K562 (cell line): ENCODE measurements around the gene LRP1. TPM values are rescaled to one million over a fixed set of nuclear protein-coding genes. Genes with fewer than 3 reads are reported as not detected.
A peak's percentile ranks its signal among the peaks of the same experiment; 100 is the strongest.

Experiments used
- ATAC-seq: fragments of 200-7000 bp; cut with Tn5 transposase; 3 replicates; pipeline ENCODE4 v1.9.1; 2020; ENCODE audit warnings: moderate library complexity
- BruUV-seq: library from RNA; stranded (reverse); fragments of 400-500 nt; replicated peaks from 2 replicates; lab custom pipeline; 2021; lab: Mats Ljungman, UMichigan
- CTCF ChIA-PET: fragments of 300-600 bp; formaldehyde crosslinking; extraction: SDS; loops from one replicate; lab custom pipeline; 2021; ENCODE audit warnings: low intra/inter-chr PET ratio; lab: Yijun Ruan, JAX
- POLR2A ChIA-PET: fragments of 300-600, 350-650 bp; sonication (Branson Sonifier 250); formaldehyde crosslinking; extraction: SDS; loops from one replicate; lab custom pipeline; 2021; ENCODE audit warnings: antibody characterized with exemption, inconsistent platforms; lab: Yijun Ruan, JAX
- DNase-seq, 4 experiments: peaks; one replicate each; pipeline versions ENCODE4 v3.0.0 to v3.0.0-alpha.2; 2011 to 2018; ENCODE audit warnings: low spot score in 3 of 4, mixed read lengths in 3 of 4; ENCODE audit errors: extremely low read depth in 1 of 4
- FAIRE-seq: peaks from 2 replicates; lab custom pipeline; 2011; peaks lifted over from hg19 to GRCh38; lab: Jason Lieb, UNC
- H2AFZ ChIP-seq: 2 replicates; pipeline ENCODE4 v1.6.0; 2011; ENCODE audit warnings: low read depth, low read length, control low read depth, inconsistent platforms
- H3K27ac ChIP-seq: fragments of 200-600 bp; 3 replicates; pipeline ENCODE4 v1.8.0; 2011; ENCODE audit warnings: low read depth, mild to moderate bottlenecking, control low read depth, inconsistent platforms, low read length, moderate library complexity, mixed read lengths; ENCODE audit errors: extremely low read depth
- H3K27me3 ChIP-seq, 2 experiments: fragments of 300-600 bp in 1 of 2; 2 replicates in 1 of 2; 3 replicates in 1 of 2; pipeline versions ENCODE4 v1.6.0 to v1.8.0; 2011; ENCODE audit warnings: inconsistent platforms in 2 of 2, low read length in 2 of 2, mild to moderate bottlenecking in 1 of 2, mixed read lengths in 1 of 2, moderate library complexity in 1 of 2; ENCODE audit not compliant: control insufficient read depth in 2 of 2, insufficient read depth in 2 of 2
- H3K36me3 ChIP-seq: fragments of 300-600 bp; 3 replicates; pipeline ENCODE4 v1.8.0; 2011; ENCODE audit warnings: mild to moderate bottlenecking, low read length, inconsistent platforms; ENCODE audit not compliant: control insufficient read depth, insufficient read depth
- H3K4me1 ChIP-seq, 2 experiments: fragments of 200-600 bp in 1 of 2; replicated peaks in 1 of 2; 2 replicates in 1 of 2; 3 replicates in 1 of 2; pipeline versions ENCODE4 v1.5.1 to v1.8.0; 2011; ENCODE audit warnings: inconsistent platforms in 2 of 2, low read length in 2 of 2, mild to moderate bottlenecking in 1 of 2, mixed read lengths in 1 of 2, moderate library complexity in 1 of 2; ENCODE audit not compliant: control insufficient read depth in 2 of 2, insufficient read depth in 2 of 2
- H3K4me2 ChIP-seq: 2 replicates; pipeline ENCODE4 v1.6.1; 2011; ENCODE audit warnings: low read length, control low read depth, inconsistent platforms, mixed read lengths; ENCODE audit not compliant: insufficient read depth
- H3K4me3 ChIP-seq: fragments of 200-600 bp; sonication (generic), shearing (Covaris generic); 2 replicates; pipeline ENCODE4 v1.5.1; 2016; ENCODE audit warnings: control low read depth, inconsistent platforms
- H3K79me2 ChIP-seq: fragments of 200-600 bp; 3 replicates; pipeline ENCODE4 v1.8.0; 2011; ENCODE audit warnings: low read length, inconsistent platforms; ENCODE audit not compliant: control insufficient read depth, insufficient read depth
- H3K9ac ChIP-seq, 2 experiments: 2 replicates each; pipeline versions ENCODE4 v1.6.0 to v1.6.1; 2011; ENCODE audit warnings: low read depth in 2 of 2, low read length in 2 of 2, control low read depth in 1 of 2, inconsistent platforms in 1 of 2, mild to moderate bottlenecking in 1 of 2, mixed read lengths in 1 of 2; ENCODE audit not compliant: insufficient read depth in 1 of 2
- H3K9me1 ChIP-seq: one replicate; pipeline ENCODE4 v1.6.0; 2011; ENCODE audit warnings: inconsistent platforms, mild to moderate bottlenecking, low read length, moderate library complexity; ENCODE audit not compliant: control insufficient read depth, insufficient read depth
- H3K9me3 ChIP-seq: replicated peaks from 2 replicates; pipeline ENCODE4 v1.5.1; 2011; ENCODE audit warnings: low read depth, low read length, inconsistent platforms; ENCODE audit not compliant: control insufficient read depth, insufficient read depth
- H4K20me1 ChIP-seq: replicated peaks from 2 replicates; pipeline ENCODE4 v1.6.1; 2011; ENCODE audit warnings: low read length, inconsistent platforms, mixed read lengths; ENCODE audit not compliant: control insufficient read depth, insufficient read depth
- WGBS: fragments of 100-300 bp; shearing (Covaris generic); methylation state at CpG from one replicate; pipeline ENCODE4 v1.1.6; 2016; ENCODE audit warnings: low coverage, mixed read lengths; ENCODE audit not compliant: insufficient coverage; ENCODE audit errors: missing lambda C conversion rate; 5-methylcytosine and 5-hydroxymethylcytosine counted together
- in situ Hi-C: fragments of 300-500 bp; cut with MboI; formaldehyde crosslinking; loops from 4 replicates; pipeline ENCODE4 v1.15.0; 2018; ENCODE audit warnings: inconsistent platforms, mixed read lengths
- intact Hi-C: fragments of 100-400 bp; cut with micrococcal nuclease; formaldehyde crosslinking; loops from 2 replicates; pipeline ENCODE4 v1.14.2; 2022
- polyA plus RNA-seq, 8 experiments: library from polyadenylated mRNA; depleted of rRNA in 4 of 8; stranded (reverse) in 5 of 8; unstranded in 3 of 8; fragments of >200 nt; fragmentation: Nextera tagmentation in 2 of 8; fragmentation: Illumina TruSeq in 1 of 8; extraction: Ambion mirVana in 2 of 8; extraction: Trizol in 1 of 8; gene quantifications; 2 replicates each; pipeline versions ENCODE4 v1.2.1 to v1.2.3, GENCODE V29; 2011 to 2014; ENCODE audit warnings: inconsistent platforms in 1 of 8, missing spikeins in 1 of 8
- total RNA-seq, 7 experiments: library from RNA; depleted of rRNA in 6 of 7; stranded (reverse); fragments of >200 nt in 6 of 7; fragmentation: Illumina TruSeq in 2 of 7; extraction: Trizol in 2 of 7; gene quantifications; 2 replicates each; pipeline versions ENCODE4 v1.2.1 to v1.2.3, GENCODE V29; 2011 to 2021; ENCODE audit warnings: low replicate concordance in 1 of 7
- TF ChIP-seq, protein P1 (sequence below), 2 experiments: fragments of 450-650 bp; formaldehyde crosslinking in 1 of 2; IDR thresholded peaks; 2 replicates each; pipeline versions ENCODE4 v1.4.0 to v1.6.1; 2014 to 2020; ENCODE audit warnings: mild to moderate bottlenecking in 2 of 2, borderline replicate concordance in 1 of 2, low read depth in 1 of 2
- TF ChIP-seq, protein P2 (sequence below): IDR thresholded peaks from 3 replicates; pipeline ENCODE4 v1.6.1; 2011; ENCODE audit warnings: borderline replicate concordance, mild to moderate bottlenecking, moderate library complexity; ENCODE audit not compliant: insufficient read length; ENCODE audit errors: extremely low read depth

Gene LRP1
- total and polyA plus RNA-seq, 9 of the 15 experiments (the other 6 are each of a cell fraction or from before 2014, with no cell fraction given) = 0.04 to 0.64 (median 0.19) TPM; not detected in 2

DNA sequence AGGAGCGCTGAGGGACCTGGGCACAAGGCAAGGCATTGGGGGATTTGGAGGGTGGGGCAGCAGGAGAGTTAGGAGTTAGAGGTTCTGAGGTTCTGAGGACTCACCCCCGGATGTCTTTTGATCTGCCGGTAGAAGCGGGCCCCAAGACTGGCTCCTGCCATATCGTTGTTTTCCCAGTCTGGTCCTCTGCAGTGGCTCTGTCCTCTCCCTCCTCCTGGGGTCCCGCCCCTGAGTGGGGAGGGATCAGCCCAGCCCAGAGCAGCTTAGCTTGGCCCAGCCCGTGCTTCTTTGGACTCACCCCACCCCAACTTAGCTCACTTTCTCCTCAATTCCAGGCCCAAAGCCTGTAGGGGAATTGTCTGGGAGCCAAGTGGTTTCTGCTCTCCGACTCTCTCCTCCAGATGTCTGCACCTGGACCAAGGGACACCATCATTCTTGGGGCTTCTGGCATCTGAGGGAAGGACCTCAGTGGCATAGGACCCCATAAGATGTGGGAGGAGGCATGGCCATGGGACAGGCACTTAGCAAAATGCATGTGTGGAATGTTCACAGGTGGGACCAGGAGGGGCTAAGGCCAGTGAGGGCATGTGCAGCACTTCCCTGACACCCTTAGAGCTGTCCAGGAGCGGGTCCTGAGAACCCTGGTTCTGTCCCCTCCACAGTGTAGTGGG, 108.8 kb downstream of the LRP1 start:
- Histone ChIP-seq H3K9me1 (peaks cover 2% of the 10 kb centered on the region), H3K4me2 (no peak overlapping the region), H3K9me3 (no peaks in the 10 kb centered on the region), H3K27me3 (peaks cover 2 to 21% of the 10 kb centered on the region in 2 experiments; a peak in 3 of 5 replicates), H3K79me2 (no peaks in the 10 kb centered on the region), H3K4me1 (peaks cover 40 to 83% of the 10 kb centered on the region in 2 experiments), H3K9ac (no peak overlapping the region; a peak in 2 of 4 replicates), H3K27ac (no peak overlapping the region), H3K4me3 (no peak overlapping the region), H4K20me1 (peaks cover 7% of the 10 kb centered on the region), H2AFZ (no peak overlapping the region), H3K36me3 (peaks cover 38% of the 10 kb centered on the region; the same call in 2 of the 3 replicates)
- DNase-seq (no peak), FAIRE-seq (no peak), ATAC-seq (peak; percentile 7)
- ChIA-PET POLR2A (interaction anchor here (0.6 to 4.7 kb wide), 3 partner anchors 7 to 257 kb away, joined by 3 to 33 read pairs (median 8); partner anchors contain the start of gene SHMT2), CTCF (interaction anchor here (6.6 kb wide), 1 partner anchor 24 kb away, joined by 186 read pairs; the partner anchor contains the start of gene NXPH4)
- TF ChIP-seq, protein P1, sequence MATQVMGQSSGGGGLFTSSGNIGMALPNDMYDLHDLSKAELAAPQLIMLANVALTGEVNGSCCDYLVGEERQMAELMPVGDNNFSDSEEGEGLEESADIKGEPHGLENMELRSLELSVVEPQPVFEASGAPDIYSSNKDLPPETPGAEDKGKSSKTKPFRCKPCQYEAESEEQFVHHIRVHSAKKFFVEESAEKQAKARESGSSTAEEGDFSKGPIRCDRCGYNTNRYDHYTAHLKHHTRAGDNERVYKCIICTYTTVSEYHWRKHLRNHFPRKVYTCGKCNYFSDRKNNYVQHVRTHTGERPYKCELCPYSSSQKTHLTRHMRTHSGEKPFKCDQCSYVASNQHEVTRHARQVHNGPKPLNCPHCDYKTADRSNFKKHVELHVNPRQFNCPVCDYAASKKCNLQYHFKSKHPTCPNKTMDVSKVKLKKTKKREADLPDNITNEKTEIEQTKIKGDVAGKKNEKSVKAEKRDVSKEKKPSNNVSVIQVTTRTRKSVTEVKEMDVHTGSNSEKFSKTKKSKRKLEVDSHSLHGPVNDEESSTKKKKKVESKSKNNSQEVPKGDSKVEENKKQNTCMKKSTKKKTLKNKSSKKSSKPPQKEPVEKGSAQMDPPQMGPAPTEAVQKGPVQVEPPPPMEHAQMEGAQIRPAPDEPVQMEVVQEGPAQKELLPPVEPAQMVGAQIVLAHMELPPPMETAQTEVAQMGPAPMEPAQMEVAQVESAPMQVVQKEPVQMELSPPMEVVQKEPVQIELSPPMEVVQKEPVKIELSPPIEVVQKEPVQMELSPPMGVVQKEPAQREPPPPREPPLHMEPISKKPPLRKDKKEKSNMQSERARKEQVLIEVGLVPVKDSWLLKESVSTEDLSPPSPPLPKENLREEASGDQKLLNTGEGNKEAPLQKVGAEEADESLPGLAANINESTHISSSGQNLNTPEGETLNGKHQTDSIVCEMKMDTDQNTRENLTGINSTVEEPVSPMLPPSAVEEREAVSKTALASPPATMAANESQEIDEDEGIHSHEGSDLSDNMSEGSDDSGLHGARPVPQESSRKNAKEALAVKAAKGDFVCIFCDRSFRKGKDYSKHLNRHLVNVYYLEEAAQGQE (IDR thresholded peaks at IDR 0.05; ENCODE audit: borderline replicate concordance) = peak; percentile 34
- TF ChIP-seq, protein P1 (CRISPR knock-in tag; IDR thresholded peaks at IDR 0.05; ENCODE audit: low read depth) = no peak
- TF ChIP-seq, protein P2, sequence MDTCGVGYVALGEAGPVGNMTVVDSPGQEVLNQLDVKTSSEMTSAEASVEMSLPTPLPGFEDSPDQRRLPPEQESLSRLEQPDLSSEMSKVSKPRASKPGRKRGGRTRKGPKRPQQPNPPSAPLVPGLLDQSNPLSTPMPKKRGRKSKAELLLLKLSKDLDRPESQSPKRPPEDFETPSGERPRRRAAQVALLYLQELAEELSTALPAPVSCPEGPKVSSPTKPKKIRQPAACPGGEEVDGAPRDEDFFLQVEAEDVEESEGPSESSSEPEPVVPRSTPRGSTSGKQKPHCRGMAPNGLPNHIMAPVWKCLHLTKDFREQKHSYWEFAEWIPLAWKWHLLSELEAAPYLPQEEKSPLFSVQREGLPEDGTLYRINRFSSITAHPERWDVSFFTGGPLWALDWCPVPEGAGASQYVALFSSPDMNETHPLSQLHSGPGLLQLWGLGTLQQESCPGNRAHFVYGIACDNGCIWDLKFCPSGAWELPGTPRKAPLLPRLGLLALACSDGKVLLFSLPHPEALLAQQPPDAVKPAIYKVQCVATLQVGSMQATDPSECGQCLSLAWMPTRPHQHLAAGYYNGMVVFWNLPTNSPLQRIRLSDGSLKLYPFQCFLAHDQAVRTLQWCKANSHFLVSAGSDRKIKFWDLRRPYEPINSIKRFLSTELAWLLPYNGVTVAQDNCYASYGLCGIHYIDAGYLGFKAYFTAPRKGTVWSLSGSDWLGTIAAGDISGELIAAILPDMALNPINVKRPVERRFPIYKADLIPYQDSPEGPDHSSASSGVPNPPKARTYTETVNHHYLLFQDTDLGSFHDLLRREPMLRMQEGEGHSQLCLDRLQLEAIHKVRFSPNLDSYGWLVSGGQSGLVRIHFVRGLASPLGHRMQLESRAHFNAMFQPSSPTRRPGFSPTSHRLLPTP = no peak
- intact Hi-C loops = no loop called here
- no TSS peak for BruUV-seq
- in situ Hi-C loops = no loop called here
- 47% methylated on average over 7 of the region's 9 CpGs for WGBS
